NT2/D1 (cell line): ENCODE measurements around the gene LPXN.

Experiments
- SUZ12 ChIP-seq: IDR thresholded peaks from 2 replicates; pipeline ENCODE4 v1.6.1; 2011; ENCODE audit not compliant: insufficient read length, insufficient read depth; ENCODE audit errors: extremely low read depth
- ZNF274 ChIP-seq: IDR thresholded peaks from 2 replicates; pipeline ENCODE4 v1.6.1; 2011; ENCODE audit warnings: mild to moderate bottlenecking, low read depth, low read length

- TF ChIP-seq ZNF274 (no peak), SUZ12 (no peak)
Measured at GRCh38 chr11:58485961-58486360, 89.7 kb downstream of the LPXN start.
